GM19438 (cell line): Measurements from ENCODE around the gene ARNT2.

Source experiments
- ATAC-seq: cut with Tn5 transposase; IDR thresholded peaks from one replicate; pipeline ENCODE4 v1.9.1; 2021; ENCODE audit warnings: low read depth; ENCODE audit not compliant: unreplicated experiment

ARNT2 gene

DNA sequence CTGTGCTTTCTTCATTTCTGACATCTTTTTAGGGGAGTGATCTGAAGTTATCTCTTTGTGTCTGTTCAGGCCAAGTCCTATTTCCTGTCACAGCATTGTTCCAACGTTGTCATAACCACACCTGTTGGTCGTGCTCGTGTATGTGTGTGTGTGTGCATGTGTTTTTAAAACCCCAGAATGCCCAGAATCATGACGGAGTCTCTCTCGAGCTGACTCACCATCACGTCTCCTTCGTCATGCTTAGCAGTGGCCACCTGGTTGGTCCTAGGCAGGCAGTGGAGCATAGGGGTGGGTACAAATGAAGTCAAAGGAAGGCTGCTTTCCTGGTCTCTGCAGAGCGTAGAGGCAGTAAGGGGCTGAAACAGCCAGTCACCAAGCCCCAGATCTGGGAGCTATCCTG, 164.1 kb downstream of the ARNT2 start:
- no peak for ATAC-seq

DNA sequence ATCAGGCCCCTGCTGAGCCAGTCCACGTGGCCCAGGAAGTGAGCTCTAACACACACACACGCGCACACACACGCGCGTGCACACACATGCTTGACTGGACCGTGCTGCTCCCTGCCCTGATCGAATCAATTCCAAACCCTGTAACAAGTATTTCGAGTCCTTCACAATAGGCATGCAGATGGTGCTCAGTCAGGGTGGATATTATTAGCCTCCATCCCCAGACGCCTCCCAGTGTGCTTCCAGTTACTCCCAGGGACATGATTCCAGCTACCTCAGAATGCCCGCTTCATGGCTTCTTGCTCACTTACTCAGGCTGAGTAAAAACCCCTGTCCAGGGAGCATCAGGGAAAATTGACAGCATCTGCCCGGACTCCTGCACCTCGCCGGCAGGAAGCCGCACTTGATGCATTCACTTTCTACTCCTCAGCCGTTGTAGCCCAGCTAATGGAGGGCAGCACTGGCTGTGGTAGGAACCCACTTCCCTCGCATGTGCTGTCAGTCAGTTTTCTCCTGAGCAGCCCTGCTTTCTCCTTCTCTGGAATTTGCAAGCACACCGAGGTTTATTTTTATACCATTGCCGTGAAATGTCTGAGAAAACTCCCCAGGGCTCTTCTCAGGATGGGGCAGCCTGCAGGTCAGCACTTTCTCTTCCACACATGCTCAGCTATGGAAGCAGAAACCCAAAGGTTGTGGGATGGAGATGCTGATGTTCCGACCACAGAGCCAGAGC, 164.9 kb downstream of the ARNT2 start:
- ATAC-seq: no peak

DNA sequence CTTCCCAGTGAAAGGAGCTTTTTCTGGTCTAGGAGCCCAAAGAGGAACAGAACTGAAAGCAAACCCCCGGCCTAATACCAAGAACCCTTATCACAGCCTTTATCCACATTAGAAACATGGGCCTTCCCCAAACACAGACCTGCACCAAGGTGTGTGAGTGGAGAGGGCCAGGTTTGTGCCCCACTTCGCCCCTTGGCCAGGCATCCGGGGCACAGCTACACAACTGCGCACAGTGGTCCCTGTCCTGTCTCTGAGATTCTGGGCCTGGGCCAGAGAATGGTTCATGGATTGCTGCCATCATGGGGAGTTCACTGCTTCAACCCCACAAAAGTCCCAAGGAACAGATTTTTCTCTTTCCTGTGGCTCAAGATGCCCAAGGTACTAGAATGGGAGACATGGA, 165.5 kb downstream of the ARNT2 start:
- ATAC-seq: no peak

DNA sequence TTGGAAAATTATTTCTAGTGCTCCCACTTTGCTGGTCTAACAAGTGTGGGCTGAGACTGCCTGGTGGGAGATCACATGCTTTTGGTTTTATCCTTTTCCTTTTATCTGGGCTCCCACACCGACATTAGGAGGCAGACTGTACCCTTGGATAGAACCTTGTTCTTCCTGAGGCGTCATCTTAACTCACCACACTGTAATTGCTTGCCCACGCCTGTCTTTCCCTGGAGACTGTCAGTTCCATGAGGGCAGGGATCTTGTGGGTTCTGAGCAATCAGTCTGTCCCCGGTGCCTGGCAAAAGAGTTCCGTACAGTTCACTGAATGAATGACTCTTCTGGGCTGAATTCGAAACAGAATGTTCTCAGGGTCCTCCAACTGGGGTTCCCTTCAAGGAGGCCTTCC, 166.4 kb downstream of the ARNT2 start:
- ATAC-seq: no peak

DNA sequence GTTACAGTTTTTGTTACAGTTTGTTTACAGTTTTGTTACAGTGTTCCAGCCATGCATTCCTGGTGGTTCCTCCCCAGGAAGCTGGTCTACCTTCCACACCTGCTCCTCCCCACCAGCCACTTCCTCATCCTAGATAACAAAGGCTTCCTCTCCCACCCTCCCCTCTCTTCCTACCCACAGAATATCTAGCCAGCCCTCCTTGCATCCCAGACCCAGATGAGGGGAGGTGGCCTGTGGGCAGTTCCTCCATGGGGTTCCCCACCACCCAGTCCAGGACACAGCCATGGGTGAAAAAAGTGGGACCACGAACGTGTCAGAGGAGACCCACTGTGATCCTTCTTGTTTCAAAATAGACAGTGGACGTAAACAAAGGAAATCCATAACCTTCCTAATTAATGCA, 168.2 kb downstream of the ARNT2 start:
- ATAC-seq: no peak

DNA sequence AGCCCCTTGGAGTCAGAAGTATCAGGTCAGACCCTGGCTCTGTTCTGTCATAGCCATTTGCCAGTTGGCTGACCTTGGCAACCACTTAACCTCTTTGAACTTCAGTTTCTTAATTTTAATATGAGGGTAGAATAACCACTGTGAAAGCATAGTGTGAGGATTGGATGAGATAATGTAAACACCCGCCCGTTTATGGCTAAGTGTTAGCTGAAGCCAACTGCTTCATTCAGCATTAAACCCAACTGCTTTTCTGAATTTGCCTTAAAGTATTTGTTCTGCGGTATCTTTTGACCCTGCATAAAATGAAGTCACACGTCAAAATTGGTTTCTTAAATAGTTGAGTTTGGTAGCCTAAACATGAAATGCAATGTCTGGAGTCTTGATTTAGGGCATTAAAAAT, 169.4 kb downstream of the ARNT2 start:
- no peak for ATAC-seq

DNA sequence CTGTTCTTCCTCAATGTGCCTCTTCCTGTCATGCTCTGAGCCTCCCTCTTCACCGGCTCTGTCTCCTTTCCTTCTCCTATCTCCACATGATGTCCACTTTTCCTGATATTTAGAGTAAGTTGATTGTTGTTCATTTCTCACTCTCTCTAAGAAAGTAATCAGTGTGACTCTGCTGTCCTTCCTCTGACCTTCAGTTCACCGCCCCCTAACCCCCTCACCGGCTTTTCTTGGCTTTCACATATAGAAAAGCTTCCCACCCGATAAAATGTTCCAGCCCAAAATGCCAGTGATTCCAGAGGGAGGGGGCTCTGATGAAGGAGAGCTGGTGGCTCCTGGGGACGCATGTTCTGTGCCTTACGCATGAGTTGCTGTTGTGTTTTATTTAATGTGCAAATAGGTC, 170.4 kb downstream of the ARNT2 start:
- ATAC-seq: no peak

DNA sequence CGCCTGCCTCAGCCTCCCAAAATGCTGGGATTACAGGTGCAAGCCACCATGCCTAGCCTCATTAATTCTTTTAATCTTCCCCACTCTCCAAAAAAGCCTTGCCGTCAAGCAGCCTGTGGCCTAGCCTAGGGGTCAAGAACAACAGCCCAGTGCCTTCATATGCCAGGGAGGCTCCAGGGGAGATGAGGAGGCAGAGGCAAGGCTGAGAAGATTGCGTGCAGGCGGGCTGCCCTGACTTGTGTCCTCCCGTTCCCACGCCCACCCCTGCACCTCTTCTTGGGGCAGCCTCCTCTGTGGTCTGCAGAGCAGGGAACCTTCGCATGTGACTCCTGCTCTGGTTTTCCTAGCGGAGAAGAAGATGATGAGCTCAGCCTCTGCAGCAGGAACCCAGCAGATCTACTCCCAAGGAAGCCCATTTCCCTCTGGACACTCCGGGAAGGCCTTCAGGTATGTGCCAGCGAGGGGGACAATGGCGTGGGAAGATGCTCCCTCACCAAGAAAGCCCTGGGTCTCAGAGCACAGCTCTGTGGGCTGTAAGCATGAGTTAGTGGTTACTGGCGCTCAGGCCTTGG, 172.4 kb downstream of the ARNT2 start:
- no peak for ATAC-seq

DNA sequence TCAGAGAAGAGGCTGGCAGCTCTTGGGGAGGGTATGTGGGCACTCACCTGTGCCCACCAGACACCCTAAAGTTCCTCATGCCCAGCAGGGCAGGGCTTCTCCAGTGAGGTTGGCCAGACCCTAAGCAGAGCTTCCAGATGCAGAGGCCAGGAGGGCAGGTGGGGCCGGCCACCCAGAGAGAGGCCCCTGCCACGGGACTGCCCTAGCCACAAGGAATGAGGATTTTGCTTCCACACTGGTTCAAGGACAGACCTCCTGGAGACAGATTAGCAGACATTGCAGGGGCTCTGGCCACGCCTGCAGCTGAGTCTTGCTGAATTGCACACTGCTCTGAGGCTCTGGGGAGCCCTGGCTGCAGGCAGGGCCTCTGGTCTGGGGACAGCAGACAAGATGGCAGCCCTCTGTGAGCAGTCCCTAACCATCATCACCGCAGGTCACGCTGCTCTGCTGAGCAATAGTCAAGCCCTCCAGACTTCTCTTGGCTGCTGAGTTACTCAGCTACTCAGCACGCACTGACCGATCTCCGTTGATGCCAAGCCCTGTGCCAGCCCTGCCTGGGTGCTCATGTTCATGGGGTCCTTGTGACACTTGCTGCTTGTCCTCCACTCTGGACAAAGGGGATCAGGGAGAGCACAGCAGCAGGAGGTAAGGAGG, 173.5 kb downstream of the ARNT2 start:
- no peak for ATAC-seq

DNA sequence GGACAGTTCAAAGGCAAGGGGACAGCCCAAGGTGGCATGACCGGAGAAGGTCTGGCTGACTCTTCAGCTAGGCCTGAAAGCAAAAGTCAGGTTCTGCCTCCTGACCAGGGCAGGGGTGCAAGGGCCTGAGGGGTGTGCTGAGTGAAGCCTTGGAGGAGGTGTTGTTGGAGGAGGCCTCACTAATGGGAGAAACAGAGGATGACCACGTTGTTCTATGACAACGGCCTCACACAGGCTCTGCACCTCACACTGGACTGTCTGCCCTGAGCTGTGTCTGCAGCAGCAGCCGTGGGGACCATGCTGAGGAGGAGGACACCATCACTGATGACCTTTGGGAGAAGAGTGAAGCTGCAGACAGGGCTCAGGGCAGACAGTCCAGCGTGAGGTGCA, 174.0 kb downstream of the ARNT2 start:
- no peak for ATAC-seq

DNA sequence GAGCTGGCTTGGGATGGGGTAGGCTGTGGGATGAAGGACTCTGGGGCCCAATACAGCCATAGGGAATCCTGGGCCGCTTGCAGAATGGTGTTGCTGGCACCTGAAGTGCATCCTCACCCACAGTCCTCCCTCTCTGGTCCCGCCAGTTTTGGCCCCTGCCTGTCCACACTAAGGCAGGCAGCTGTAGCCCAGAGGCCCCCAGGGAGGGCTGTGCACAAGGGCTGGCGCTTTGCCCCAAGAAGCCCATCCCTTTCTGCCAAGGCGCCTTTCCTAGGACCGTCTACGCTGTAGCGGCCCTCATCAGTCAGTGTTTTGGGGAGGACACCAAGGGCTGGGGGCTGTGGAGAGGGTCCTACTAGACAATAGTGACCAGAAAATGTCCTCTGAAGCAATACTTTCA, 174.7 kb downstream of the ARNT2 start:
- ATAC-seq: no peak

DNA sequence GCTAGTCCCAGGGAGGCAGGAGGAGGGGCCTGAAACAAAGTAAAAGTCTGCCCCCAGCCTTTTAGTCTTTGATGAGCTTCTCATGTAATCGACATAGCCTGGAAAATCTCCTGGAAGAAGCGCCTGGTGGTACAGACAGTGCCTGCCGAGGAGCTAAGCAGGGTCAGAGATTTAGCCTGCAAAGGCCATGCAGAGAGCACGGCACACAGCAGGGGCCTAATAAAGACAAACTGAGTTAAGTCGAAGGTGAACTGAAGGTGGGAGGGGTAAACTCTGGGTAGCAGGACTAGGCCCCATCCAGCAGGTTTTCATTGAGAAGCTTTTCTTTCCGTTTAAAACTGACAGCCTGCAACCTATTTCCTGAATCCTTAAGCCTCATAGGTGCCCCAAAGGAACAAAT, 175.4 kb downstream of the ARNT2 start:
- ATAC-seq: no peak

DNA sequence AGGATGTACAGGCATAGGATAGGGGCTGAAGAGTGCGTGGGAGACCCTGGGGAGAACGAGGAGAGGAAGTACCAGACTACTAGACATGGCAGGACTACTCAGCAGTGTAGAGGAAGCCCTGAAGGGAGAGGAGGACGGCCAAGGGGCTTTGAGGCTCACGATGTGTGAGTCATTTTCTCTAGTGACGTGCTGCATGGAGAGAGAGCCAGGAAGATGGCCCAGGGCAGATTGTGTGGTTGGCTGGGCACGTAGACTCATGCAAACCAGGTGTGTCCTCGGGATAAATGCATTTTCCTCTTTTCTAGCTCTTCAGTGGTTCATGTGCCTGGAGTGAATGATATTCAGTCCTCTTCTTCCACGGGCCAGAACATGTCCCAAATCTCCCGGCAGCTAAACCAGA, 175.9 kb downstream of the ARNT2 start:
- ATAC-seq: no peak

DNA sequence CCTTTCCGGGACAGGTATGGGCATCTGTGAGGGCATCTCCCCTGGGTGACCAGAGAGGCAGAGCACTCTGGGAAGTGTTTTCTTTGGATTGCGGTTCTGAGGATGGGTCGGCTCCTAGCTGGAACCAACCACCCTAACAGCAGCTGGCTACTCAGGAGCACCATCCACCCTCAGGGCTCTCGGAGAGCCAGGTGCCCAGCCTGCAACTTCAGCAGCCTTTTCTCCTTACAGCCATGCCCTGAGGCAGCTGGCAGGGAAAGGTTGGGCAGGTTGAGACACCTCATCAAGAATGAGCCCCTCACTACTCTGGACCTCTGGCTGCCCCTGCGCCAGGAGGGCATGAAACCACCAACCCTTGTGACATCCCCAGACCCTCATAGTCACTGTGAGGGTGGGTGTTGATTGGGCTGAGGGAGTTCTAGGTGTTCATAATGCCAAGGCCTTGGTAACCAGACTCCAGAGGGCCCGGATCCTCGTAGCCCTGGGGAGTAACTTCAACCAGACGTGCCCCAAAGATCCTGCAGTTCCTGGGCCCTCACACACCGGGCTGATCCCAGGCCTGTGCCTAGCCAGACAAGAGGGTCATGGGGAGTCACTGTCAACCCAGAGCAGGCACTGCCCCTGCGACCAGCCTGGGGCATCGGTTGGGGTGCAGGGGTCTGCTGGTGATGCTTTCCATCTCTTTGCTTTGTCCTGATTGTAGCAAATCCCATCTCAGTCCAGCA, 176.5 kb downstream of the ARNT2 start:
- ATAC-seq: no peak

DNA sequence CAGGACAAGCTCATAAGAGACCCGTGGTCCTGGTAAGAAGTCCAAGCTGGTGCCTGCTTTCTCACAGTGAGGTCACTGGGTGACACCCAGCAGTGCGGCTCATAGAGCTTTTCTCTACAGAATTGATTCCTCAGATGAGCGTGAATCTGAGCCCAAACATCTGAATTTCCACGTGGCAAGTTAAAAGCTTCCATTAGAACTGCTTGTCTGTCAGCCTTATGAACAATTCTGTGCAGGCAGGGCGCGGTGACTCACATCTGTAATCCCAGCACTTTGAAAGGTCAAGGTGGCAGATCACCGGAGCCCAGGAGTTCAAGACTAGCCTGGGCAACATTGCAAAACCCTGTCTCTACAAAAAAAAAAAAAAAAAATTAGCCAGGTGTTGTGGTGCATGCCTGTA, 177.8 kb downstream of the ARNT2 start:
- no peak for ATAC-seq

DNA sequence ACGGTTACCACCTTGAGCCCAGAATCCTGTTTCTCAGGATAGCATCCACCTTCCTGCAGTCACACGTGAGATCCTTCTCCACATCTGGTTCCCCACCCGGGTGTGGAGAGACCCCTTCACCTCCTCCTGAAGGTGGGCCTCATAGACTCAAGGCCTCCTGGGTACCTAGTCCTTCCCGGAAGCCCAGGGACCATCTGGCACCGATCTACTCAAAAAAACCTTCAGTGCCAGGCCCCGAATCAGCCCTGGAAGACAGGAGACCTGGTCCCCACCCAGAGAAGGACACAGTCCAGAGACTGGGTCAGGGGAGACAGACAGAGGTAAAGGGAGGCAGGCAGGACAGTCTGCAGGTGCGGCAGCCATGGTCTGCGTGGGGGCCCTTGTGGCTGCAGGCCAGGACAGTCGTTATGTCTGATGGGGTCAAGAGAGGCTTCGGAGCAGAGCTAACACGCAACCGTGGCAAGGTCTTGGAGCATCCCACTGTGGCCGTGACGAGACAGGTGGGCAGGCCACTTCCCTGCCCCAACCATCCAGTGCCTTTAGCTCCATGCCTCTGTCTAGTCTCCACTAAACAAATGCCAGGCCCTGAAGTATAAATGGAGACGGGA, 178.7 kb downstream of the ARNT2 start:
- ATAC-seq: no peak

DNA sequence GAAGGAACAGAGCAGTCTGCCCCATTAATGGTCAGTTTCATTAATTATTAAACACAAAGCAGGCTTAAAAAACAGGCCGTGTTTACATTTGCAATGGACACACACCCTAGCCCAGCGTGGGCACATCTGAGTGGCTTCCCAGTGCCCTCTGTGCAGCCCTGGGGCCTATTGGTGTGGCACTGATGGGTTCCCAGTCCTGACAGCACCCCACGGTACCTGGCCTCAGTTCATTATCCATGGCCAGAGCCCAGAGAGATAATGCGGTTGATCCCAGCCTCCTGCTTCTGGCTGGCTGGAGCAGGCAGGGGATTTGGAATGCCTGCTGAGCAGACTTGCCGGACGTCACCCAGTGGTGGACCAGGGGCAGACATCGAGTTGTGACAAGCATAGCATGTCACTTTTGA, 180.4 kb downstream of the ARNT2 start:
- no peak for ATAC-seq

DNA sequence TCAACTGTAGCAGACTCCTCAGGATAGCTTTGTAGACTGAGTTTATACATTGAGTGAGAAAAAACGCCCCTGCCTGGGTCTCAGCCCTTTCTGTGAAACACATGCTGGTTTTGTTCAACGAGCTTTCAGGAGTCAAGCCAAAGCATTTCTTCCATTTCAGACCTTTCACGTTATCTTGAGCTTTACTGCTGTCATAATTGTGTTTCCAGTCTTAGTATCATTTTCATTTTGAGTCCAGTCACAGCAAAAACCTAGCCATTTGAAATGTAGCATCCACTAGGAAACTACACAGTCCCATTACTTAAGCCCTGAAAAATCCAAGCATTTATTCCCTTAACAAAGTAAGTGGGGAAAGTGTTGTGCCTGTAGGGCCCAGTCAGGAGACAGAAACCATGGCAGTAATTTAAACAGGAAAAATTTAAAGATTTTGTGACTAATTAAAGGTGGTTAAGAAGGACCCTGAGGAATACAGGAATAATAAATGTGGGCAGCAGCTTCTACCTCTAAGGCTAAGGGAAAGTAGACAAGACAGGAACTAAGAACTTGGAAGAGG, 180.9 kb downstream of the ARNT2 start:
- ATAC-seq: no peak

DNA sequence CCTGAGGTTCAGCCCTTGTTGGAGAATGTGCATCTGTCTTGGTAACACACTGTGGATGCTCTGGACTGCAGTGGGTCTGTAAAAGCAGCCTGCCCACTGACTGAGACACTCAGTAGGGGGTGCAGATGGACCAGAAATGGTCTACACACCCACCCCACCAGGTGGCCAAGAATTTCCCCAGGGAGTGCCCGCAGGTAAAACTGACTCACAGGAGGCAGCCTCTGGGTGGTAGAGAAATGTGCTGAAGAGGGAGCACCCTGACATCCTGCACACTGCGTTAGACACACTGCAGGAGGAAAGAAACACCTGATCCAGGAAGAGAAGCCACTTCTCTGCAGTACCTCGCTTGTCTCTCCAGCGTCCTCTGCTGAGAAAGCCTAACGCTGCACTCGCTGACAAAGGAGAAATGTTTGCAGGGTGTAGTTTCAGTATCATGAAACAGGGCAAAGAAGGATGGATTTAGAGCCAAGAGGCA, 181.4 kb downstream of the ARNT2 start:
- no peak for ATAC-seq

DNA sequence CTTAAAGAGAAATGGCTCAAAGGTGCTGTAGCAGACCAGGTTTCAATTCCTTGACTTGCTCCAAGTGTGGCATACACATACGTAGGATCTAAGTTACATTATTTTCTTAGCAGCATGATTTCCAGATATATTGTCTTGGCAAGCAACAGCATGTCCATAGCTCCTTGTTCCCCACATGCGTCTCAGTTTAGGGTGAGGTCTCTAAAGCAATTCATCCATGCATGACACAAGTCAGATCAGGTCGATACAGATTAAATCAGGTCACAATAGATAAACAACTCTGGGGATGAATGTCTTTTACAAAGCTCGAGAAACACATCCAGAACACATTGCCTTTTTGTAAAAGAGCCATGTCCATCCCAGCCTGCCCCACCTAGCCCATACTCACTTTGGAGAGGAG, 182.0 kb downstream of the ARNT2 start:
- no peak for ATAC-seq

DNA sequence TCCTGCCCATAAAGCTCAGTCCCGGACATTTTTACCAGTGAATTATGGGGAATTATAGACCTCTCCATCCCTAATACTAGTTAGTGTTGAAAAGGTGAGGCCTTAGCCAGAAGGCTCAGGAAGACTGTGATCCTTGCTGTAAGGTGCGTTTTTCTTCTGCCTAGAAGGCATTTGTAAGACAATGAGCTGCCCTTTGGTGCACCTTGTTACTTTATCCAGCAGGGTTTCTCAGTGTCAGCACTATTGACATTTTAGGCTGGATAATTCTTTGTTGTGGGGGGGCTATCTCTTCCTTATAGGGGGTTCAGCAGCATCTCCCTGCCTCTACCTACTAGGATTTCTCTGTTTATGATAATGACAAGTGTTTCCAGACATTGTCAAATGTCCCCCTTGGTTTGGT, 182.8 kb downstream of the ARNT2 start:
- ATAC-seq: no peak
